Smooth muscle cell (in vitro differentiated cells): ENCODE measurements around the gene CACNG1. TPM values are rescaled to one million over a fixed set of nuclear protein-coding genes. Genes with fewer than 3 reads are reported as not detected.

Source experiments
- DNase-seq: peaks from one replicate; lab custom pipeline; 2025; ENCODE audit not compliant: unreplicated experiment; lab: John Stamatoyannopoulos, UW
- H2AFZ ChIP-seq: fragments of 200-600 bp; sonication (generic); 2 replicates; pipeline ENCODE4 v1.6.0; 2016; ENCODE audit warnings: antibody characterized with exemption, low read depth, mild to moderate bottlenecking
- H3F3A ChIP-seq: fragments of 200-600 bp; sonication (generic); 2 replicates; pipeline ENCODE4 v1.6.0; 2017; ENCODE audit warnings: antibody characterized with exemption, low read depth
- H3K27ac ChIP-seq: fragments of 200-600 bp; sonication (generic); 2 replicates; pipeline ENCODE4 v1.5.1; 2016; ENCODE audit warnings: low read depth, mild to moderate bottlenecking
- H3K27me3 ChIP-seq: fragments of 200-600 bp; sonication (generic); 2 replicates; pipeline ENCODE4 v1.6.1; 2016; ENCODE audit warnings: low read depth, mild to moderate bottlenecking
- H3K36me3 ChIP-seq: fragments of 200-600 bp; sonication (generic); 2 replicates; pipeline ENCODE4 v1.5.1; 2016; ENCODE audit warnings: low read depth
- H3K4me1 ChIP-seq: fragments of 200-600 bp; sonication (generic); 2 replicates; pipeline ENCODE4 v1.5.1; 2016; ENCODE audit warnings: low read depth
- H3K4me2 ChIP-seq: fragments of 200-600 bp; sonication (generic); 2 replicates; pipeline ENCODE4 v1.6.0; 2016; ENCODE audit warnings: mild to moderate bottlenecking
- H3K4me3 ChIP-seq: fragments of 200-600 bp; sonication (generic); 2 replicates; pipeline ENCODE4 v1.5.1; 2016; ENCODE audit warnings: mild to moderate bottlenecking
- H3K79me2 ChIP-seq: fragments of 200-600 bp; sonication (generic); 2 replicates; pipeline ENCODE4 v1.6.0; 2016; ENCODE audit warnings: low read depth, mild to moderate bottlenecking
- H3K9ac ChIP-seq: fragments of 200-600 bp; sonication (generic); 2 replicates; pipeline ENCODE4 v1.6.0; 2016; ENCODE audit warnings: low read depth
- H3K9me3 ChIP-seq: fragments of 200-600 bp; sonication (generic); replicated peaks from 2 replicates; pipeline ENCODE4 v1.5.1; 2016; ENCODE audit warnings: low read depth
- H4K20me1 ChIP-seq: fragments of 200-600 bp; sonication (generic); 2 replicates; pipeline ENCODE4 v1.6.0; 2016; ENCODE audit warnings: low read depth
- WGBS: methylation state at CpG from one replicate; pipeline ENCODE4 v1.1.7; 2016; ENCODE audit warnings: low lambda C conversion rate; 5-methylcytosine and 5-hydroxymethylcytosine counted together
- polyA plus RNA-seq: library from polyadenylated mRNA; unstranded; fragments of >200 nt; fragmentation: Nextera tagmentation; extraction: Ambion mirVana; gene quantifications from 2 replicates; pipeline ENCODE4 v1.2.1, GENCODE V29; 2016
- total RNA-seq: library from RNA; depleted of rRNA; stranded (reverse); fragments of >200 nt; gene quantifications from 2 replicates; pipeline ENCODE4 v1.2.3, GENCODE V29; 2014
- TF ChIP-seq, protein P1 (sequence below): fragments of 200-600 bp; sonication (generic); IDR thresholded peaks from 2 replicates; pipeline ENCODE4 v1.5.1; 2017; ENCODE audit warnings: borderline replicate concordance, mild to moderate bottlenecking, antibody characterized with exemption; ENCODE audit not compliant: insufficient read depth, poor library complexity, severe bottlenecking

CACNG1 gene
- total and polyA plus RNA-seq, 2 experiments from 2014 or later, result not detected

- Histone ChIP-seq H3F3A (no peaks in the 10 kb centered on the region), H3K9me3 (no peaks in the 10 kb centered on the region), H3K4me2 (no peak overlapping the region), H3K27ac (no peak overlapping the region), H3K27me3 (no peaks in the 10 kb centered on the region), H3K4me3 (no peak overlapping the region), H3K79me2 (no peaks in the 10 kb centered on the region), H3K36me3 (no peaks in the 10 kb centered on the region), H2AFZ (no peak overlapping the region), H3K4me1 (no peaks in the 10 kb centered on the region), H3K9ac (no peak overlapping the region), H4K20me1 (no peaks in the 10 kb centered on the region)
- DNase-seq, result no peak
- 96% methylated on average over 6 of the region's 6 CpGs for WGBS
- TF ChIP-seq, protein P1, sequence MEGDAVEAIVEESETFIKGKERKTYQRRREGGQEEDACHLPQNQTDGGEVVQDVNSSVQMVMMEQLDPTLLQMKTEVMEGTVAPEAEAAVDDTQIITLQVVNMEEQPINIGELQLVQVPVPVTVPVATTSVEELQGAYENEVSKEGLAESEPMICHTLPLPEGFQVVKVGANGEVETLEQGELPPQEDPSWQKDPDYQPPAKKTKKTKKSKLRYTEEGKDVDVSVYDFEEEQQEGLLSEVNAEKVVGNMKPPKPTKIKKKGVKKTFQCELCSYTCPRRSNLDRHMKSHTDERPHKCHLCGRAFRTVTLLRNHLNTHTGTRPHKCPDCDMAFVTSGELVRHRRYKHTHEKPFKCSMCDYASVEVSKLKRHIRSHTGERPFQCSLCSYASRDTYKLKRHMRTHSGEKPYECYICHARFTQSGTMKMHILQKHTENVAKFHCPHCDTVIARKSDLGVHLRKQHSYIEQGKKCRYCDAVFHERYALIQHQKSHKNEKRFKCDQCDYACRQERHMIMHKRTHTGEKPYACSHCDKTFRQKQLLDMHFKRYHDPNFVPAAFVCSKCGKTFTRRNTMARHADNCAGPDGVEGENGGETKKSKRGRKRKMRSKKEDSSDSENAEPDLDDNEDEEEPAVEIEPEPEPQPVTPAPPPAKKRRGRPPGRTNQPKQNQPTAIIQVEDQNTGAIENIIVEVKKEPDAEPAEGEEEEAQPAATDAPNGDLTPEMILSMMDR, result no peak
Observed at GRCh38 chr17:67008101-67008500, 36.3 kb upstream of the CACNG1 start.

DNA sequence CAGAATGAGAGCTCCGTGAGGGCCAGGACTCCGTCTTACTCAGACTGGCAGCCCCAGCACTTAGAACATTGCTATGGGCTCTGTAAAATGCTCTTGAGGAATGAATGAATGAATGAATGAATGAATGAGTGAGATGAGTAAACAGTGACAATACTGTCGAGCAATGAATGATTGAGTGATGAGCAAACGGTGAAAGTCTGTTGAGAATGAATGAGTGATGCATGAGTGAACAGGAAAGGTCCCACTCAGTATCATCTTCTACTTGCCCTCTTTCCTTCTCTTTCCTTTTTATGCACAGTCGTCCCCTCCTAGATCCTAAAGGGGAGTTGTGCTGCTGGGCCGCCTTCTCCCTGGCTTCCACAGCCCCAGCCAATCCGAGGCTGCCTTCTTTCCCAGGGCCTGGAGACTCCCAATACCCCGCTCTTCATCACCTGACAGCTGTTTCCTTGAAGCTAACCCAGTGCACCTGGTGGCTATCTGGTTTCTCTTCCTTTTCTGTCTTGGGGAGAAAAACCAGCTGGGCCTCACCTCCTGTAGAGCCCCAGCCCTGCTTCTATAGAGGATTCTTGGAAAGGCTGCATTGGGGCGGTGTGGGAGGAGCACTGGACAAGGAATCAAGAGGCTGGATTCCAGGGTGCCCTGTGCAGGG, 32.7 kb upstream of the CACNG1 start:
- Histone ChIP-seq H3K4me1 (no peaks in the 10 kb centered on the region), H3K4me2 (no peak overlapping the region), H2AFZ (no peak overlapping the region), H3K27ac (no peak overlapping the region), H3K9ac (no peak overlapping the region), H3K9me3 (no peaks in the 10 kb centered on the region), H3F3A (no peaks in the 10 kb centered on the region), H3K79me2 (no peaks in the 10 kb centered on the region), H4K20me1 (no peaks in the 10 kb centered on the region), H3K36me3 (no peaks in the 10 kb centered on the region), H3K4me3 (no peak overlapping the region), H3K27me3 (no peaks in the 10 kb centered on the region)
- DNase-seq, result no peak
- TF ChIP-seq, protein P1, result no peak
- 89% methylated on average over 9 of the region's 9 CpGs for WGBS

DNA sequence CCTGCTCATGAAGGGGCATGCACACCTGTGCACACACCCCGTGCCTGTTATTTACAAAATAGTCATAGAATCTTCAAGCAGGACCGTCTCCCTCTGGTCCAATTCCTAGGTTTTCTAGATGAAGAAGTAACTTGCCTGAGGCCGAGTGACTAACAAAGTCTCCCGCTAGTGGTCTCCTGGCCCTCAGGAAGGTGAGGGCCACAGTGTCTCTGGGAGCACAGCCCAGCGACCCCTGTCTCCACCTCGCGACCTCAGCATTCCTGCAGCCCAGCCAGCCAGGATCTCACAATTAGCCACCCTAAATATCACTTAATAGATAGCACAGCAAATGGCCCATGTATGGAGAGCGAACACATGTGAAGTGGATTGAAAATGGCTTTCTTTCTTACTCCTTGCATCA, 30.5 kb upstream of the CACNG1 start:
- Histone ChIP-seq H3K4me1 (no peaks in the 10 kb centered on the region), H2AFZ (no peak overlapping the region), H3K79me2 (no peaks in the 10 kb centered on the region), H3K9me3 (no peaks in the 10 kb centered on the region), H3K27ac (no peak overlapping the region), H3K27me3 (no peaks in the 10 kb centered on the region), H3F3A (no peaks in the 10 kb centered on the region), H4K20me1 (no peaks in the 10 kb centered on the region), H3K36me3 (no peaks in the 10 kb centered on the region), H3K4me2 (no peak overlapping the region), H3K9ac (no peak overlapping the region), H3K4me3 (no peak overlapping the region)
- TF ChIP-seq, protein P1, result no peak
- WGBS, result 82% methylated on average over 8 of the region's 8 CpGs
- DNase-seq, result no peak

DNA sequence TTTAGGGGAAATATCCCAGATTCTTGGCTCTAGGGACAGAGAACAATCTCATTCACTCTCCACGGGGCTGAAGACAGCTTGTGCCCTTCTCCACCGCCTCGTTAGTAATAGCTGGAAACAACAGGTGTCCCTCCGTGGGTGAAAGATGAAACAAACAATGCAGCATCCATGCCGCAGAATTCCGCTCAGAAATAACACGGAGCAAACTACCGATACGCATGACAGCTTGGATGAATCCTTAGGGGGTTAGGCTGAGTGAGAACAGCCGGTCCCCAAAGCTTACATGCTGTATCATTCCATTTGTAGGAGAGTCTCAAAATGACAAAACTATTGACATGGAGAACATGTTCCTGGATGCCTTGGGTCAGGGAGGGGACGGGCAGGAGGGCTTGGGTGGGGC, 29.4 kb upstream of the CACNG1 start:
- no peaks in the 10 kb centered on the region for H3F3A ChIP-seq
- 94% methylated on average over 11 of the region's 11 CpGs for WGBS
- H3K27ac ChIP-seq, result no peak overlapping the region
- TF ChIP-seq, protein P1, result no peak
- no peaks in the 10 kb centered on the region for H3K79me2 ChIP-seq
- no peaks in the 10 kb centered on the region for H3K27me3 ChIP-seq
- DNase-seq, result no peak
- H3K36me3 ChIP-seq, result no peaks in the 10 kb centered on the region
- no peak overlapping the region for H2AFZ ChIP-seq
- no peaks in the 10 kb centered on the region for H4K20me1 ChIP-seq
- H3K9me3 ChIP-seq, result no peaks in the 10 kb centered on the region
- no peak overlapping the region for H3K9ac ChIP-seq
- H3K4me3 ChIP-seq, result no peak overlapping the region
- H3K4me2 ChIP-seq, result no peak overlapping the region
- H3K4me1 ChIP-seq, result no peaks in the 10 kb centered on the region
